GM12891 (cell line): Measurements from ENCODE around the gene C17orf50.

Experiments
- DNase-seq: peaks from one replicate; pipeline ENCODE4 v3.0.0; 2011; ENCODE audit warnings: low spot score; ENCODE audit not compliant: insufficient read length
- FAIRE-seq: peaks from 2 replicates; lab custom pipeline; 2011; peaks lifted over from hg19 to GRCh38; lab: Jason Lieb, UNC
- PAX5 ChIP-seq: IDR thresholded peaks from 2 replicates; pipeline ENCODE4 v1.6.1; 2011; ENCODE audit warnings: low read length, moderate library complexity, mild to moderate bottlenecking; ENCODE audit not compliant: insufficient read depth, severe bottlenecking
- POLR2A ChIP-seq: IDR thresholded peaks from 2 replicates; pipeline ENCODE4 v1.6.1; 2011; ENCODE audit warnings: low read depth, low read length, control low read depth
- POLR2AphosphoS5 ChIP-seq: IDR thresholded peaks from 2 replicates; pipeline ENCODE4 v1.6.1; 2011; ENCODE audit warnings: low read depth, low read length, control low read depth
- POU2F2 ChIP-seq: IDR thresholded peaks from 2 replicates; pipeline ENCODE4 v1.6.1; 2011; ENCODE audit warnings: low read depth, mild to moderate bottlenecking, control low read depth, low read length, moderate library complexity
- SPI1 ChIP-seq: IDR thresholded peaks from 2 replicates; pipeline ENCODE4 v1.6.1; 2011; ENCODE audit warnings: low read depth, low read length, control low read depth
- TAF1 ChIP-seq: IDR thresholded peaks from 2 replicates; pipeline ENCODE4 v1.6.1; 2011; ENCODE audit warnings: low read depth, low read length, control low read depth

Gene C17orf50

DNA sequence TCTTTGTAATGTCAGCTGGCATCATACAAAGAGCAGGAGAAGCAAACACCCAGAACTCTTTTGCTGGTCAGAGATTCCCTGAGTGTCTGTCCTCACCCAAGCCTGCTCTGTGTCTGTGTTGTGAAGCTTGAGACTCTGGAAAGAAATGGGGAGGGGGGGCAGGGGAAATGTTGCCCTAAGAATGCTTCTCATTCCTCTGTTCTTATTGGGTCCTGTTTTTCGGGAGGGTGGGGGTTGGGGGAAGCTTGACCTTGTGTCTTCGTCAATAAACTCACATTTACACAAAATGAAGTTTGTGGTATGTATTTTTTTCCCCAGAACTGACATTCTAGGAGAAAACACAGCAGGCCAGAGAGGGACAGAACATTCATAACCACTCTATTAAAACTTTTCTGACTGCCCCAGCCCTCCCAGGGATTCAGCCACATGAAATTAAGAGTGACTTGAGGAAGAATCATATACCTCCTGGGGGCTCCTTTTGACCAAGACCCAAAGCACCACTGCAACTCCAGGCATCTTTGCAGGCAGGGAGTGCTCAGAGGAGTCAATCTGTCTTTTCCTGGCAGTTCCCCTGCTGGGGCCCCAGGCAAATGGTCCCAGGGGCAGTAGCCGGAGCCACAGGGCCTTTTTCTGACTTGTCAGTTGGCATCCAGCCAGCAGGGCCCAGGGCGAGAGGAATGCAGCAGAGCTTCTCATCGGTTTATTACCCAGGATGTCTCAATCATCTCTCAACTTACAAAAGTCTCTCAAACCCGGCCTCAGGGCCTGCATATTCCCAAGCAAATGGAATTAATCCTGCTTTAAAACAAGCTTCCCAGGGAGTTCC is 34.3 kb upstream of the C17orf50 start:
- no peak for FAIRE-seq
- TF ChIP-seq PAX5 (no peak), SPI1 (no peak), POLR2A (no peak), POU2F2 (no peak), TAF1 (no peak), POLR2AphosphoS5 (no peak)
- DNase-seq, result no peak

DNA sequence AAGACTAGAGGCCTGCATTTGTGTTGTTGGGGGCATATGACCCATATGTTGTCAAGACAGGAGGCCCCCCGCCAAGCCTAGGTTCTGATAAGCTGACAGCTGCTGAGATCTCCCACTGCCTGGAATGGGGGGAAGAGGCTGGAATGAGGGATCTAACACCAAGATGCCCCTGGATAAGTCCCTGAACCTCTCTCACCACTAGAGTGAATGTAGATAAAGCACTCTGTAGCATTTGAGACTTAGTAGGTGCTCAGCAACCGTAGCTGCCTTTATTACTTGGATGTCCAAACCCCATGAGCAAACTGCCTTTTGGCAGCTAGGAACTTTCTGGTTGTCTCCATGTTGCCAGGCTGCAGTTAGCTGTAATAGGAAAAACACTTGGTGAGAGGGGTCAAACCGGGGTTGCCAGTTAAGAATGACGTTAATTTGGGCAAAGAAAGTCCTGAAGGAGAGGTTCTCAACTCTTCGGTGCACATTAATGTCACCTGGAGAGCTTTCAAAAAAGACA is 33.7 kb upstream of the C17orf50 start:
- TF ChIP-seq POLR2AphosphoS5 (no peak), SPI1 (no peak), POU2F2 (no peak), PAX5 (no peak), TAF1 (no peak), POLR2A (no peak)
- no peak for DNase-seq
- FAIRE-seq, result no peak

DNA sequence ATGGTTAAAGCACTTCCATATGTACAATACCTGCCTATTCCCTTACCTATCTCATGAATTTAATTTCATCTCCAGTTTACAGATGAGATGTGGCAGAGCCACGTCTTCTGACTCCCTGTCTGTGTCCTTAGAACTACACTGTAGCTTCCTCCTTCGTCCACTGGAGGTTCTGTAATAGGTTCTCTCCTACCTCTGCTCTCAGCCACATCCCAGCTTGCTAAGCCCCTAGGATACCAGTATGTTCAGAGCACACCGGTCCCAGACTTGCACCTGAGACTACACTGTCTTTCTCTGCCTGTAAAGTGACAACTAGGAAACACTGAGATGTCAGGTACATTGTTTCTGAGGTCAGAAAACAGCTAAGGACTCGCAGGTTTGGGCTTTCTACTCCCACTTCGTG is 33.1 kb upstream of the C17orf50 start:
- DNase-seq, result no peak
- no peak for FAIRE-seq
- TF ChIP-seq TAF1, result no peak
- TF ChIP-seq POLR2A, result no peak
- TF ChIP-seq PAX5, result no peak
- no peak for TF ChIP-seq POLR2AphosphoS5
- no peak for TF ChIP-seq SPI1
- TF ChIP-seq POU2F2, result no peak

DNA sequence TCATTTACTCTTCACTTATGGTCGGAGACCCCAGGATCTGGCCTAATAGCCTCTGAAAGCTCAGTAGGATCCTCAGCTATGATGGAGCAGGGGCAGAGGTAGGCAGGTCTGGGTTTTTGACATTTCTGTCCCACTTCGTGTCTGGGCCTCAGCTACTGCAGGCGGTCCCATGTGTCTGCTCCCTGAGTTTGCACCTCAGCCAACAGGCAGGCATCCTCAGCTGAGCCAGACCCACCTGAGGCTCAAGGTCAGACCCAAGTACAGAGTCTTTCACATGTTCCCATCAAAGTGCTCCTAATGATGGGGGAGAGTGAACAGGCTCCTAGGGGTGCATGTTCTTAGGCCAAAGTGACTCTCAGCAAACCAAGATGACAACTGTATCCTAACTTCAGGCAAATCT is 32.1 kb upstream of the C17orf50 start:
- FAIRE-seq (no peak), DNase-seq (no peak)
- TF ChIP-seq POLR2AphosphoS5 (no peak), SPI1 (no peak), POU2F2 (no peak), PAX5 (no peak), POLR2A (no peak), TAF1 (no peak)

DNA sequence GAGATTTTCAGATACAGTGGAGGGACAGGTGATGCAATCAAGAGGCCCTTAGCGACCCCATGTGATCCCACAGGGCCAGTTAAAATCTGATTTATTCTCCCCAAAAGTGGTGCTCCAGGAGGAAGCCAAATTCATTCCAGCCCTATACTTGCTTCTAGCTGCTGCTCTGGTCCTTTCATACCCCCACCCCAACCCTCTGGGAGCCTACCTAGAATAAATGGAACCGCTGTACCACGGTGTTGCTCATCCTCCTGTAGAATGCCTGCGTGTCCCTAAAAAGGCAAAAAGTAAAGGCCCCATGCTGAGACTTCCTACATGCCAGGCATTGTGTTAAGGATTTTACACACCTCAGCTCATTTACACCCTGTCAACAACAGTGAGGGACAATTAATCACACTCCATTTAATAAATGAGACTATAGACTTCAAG is 31.3 kb upstream of the C17orf50 start:
- FAIRE-seq (no peak), DNase-seq (no peak)
- TF ChIP-seq TAF1 (no peak), POLR2A (no peak), PAX5 (no peak), POU2F2 (no peak), POLR2AphosphoS5 (no peak), SPI1 (no peak)

DNA sequence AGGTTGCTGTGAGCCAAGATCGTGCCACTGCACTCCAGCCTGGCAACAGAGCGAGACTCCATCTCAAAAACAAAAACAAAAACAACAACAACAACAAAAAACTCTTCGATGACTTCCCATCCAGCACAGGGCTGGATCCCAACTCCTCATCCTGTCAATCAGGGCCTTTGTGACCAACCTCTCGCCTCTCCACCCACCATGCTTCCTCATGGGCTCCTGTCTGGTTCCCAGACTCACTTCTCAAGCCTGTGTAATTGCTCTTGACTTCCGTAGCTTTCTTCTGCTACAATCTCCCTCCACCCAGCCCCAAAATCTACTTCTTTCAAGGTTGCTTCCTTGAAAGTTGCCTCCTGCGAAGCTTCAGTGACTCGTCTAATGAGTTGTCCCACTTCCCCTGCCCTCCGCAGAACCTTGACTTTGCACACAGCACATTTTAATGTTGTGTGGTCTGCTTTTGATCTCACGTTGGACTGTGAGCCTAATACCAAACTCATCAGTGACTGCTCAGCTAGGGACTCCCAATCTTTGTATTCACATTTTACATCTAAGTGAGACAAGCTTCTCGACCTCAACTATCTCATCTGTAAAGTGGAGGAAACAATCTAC is 30.2 kb upstream of the C17orf50 start:
- no peak for DNase-seq
- no peak for TF ChIP-seq SPI1
- no peak for TF ChIP-seq POLR2A
- TF ChIP-seq POU2F2, result no peak
- TF ChIP-seq TAF1, result no peak
- no peak for TF ChIP-seq PAX5
- TF ChIP-seq POLR2AphosphoS5, result no peak
- FAIRE-seq, result no peak

- TF ChIP-seq PAX5 (no peak), TAF1 (no peak)
- DNase-seq, result peak; percentile 70
- no peak for FAIRE-seq
These were observed 29.3 kb upstream of the C17orf50 start, which contains the start of gene RASL10B for GRCh38 chr17:35731239-35731916. TSS of gene RASL10B (plus strand) at chr17:35731639. CDS start at chr17:35735185, 3,546 bp downstream.

- DNase-seq (no peak), FAIRE-seq (no peak)
- TF ChIP-seq POU2F2 (no peak), POLR2AphosphoS5 (no peak), SPI1 (no peak), TAF1 (no peak), POLR2A (no peak), PAX5 (no peak)
These were observed 28.5 kb upstream of the C17orf50 start for GRCh38 chr17:35731917-35732805.
